GM23338 (cell line): ENCODE measurements around the gene PRSS50. TPM values are rescaled to one million over a fixed set of nuclear protein-coding genes. Genes with fewer than 3 reads are reported as not detected.

Experiments
- ATAC-seq: fragments of 200-7000 bp; cut with Tn5 transposase; 3 replicates; pipeline ENCODE4 v1.9.1; 2020
- DNase-seq: peaks from one replicate; pipeline ENCODE4 v3.0.0-alpha.2; 2015; ENCODE audit warnings: low spot score
- H2AFZ ChIP-seq: fragments of 200-600 bp; sonication (generic); 2 replicates; pipeline ENCODE4 v1.8.0; 2016; ENCODE audit warnings: antibody characterized with exemption, mild to moderate bottlenecking, moderate library complexity
- H3F3A ChIP-seq: fragments of 200-600 bp; sonication (generic); replicated peaks from 2 replicates; pipeline ENCODE4 v1.8.0; 2017; ENCODE audit warnings: antibody characterized with exemption, mixed run types, low read depth
- H3K27ac ChIP-seq: fragments of 200-600 bp; sonication (generic); 2 replicates; pipeline ENCODE4 v1.6.1; 2016; ENCODE audit warnings: low read depth
- H3K27me3 ChIP-seq: fragments of 200-600 bp; sonication (generic); 2 replicates; pipeline ENCODE4 v1.8.0; 2016; ENCODE audit warnings: mild to moderate bottlenecking, mixed run types, moderate library complexity; ENCODE audit not compliant: insufficient read depth
- H3K36me3 ChIP-seq: fragments of 200-600 bp; sonication (generic); 2 replicates; pipeline ENCODE4 v1.8.0; 2016; ENCODE audit warnings: mild to moderate bottlenecking; ENCODE audit not compliant: insufficient read depth
- H3K4me1 ChIP-seq: fragments of 200-600 bp; sonication (generic); 2 replicates; pipeline ENCODE4 v1.8.0; 2016; ENCODE audit warnings: mild to moderate bottlenecking, moderate library complexity; ENCODE audit not compliant: insufficient read depth
- H3K4me2 ChIP-seq: fragments of 200-600 bp; sonication (generic); 2 replicates; pipeline ENCODE4 v1.7.1; 2017; ENCODE audit warnings: mixed run types
- H3K4me3 ChIP-seq: fragments of 200-600 bp; sonication (generic); 2 replicates; pipeline ENCODE4 v1.6.1; 2016; ENCODE audit warnings: mixed run types
- H3K79me2 ChIP-seq: fragments of 200-600 bp; sonication (generic); replicated peaks from 2 replicates; pipeline ENCODE4 v1.8.0; 2017; ENCODE audit warnings: mild to moderate bottlenecking; ENCODE audit not compliant: insufficient read depth
- H3K9me2 ChIP-seq: fragments of 200-600 bp; sonication (generic); 2 replicates; pipeline ENCODE4 v1.8.0; 2017; ENCODE audit not compliant: insufficient read depth
- H4K20me1 ChIP-seq: fragments of 200-600 bp; sonication (generic); replicated peaks from 2 replicates; pipeline ENCODE4 v1.8.0; 2017; ENCODE audit warnings: mild to moderate bottlenecking; ENCODE audit not compliant: insufficient read depth
- H3K27ac Mint-ChIP-seq: 2 replicates; pipeline ENCODE4 v1.8.0; 2020; ENCODE audit warnings: inconsistent platforms, mild to moderate bottlenecking, moderate library complexity, mixed read lengths
- H3K27me3 Mint-ChIP-seq: 3 replicates; pipeline ENCODE4 v1.8.0; 2022; ENCODE audit warnings: low read depth, mild to moderate bottlenecking, moderate library complexity, mixed read lengths, inconsistent platforms; ENCODE audit not compliant: insufficient read depth, poor library complexity
- H3K36me3 Mint-ChIP-seq: 3 replicates; pipeline ENCODE4 v1.8.0; 2021; ENCODE audit warnings: low read depth, mild to moderate bottlenecking, inconsistent platforms, moderate library complexity, mixed read lengths
- H3K4me1 Mint-ChIP-seq: 3 replicates; pipeline ENCODE4 v1.8.0; 2020; ENCODE audit warnings: mild to moderate bottlenecking, inconsistent platforms, mixed read lengths
- H3K4me3 Mint-ChIP-seq: 3 replicates; pipeline ENCODE4 v1.8.0; 2021; ENCODE audit warnings: moderate library complexity, mild to moderate bottlenecking, inconsistent platforms, mixed read lengths
- H3K9me3 Mint-ChIP-seq: 3 replicates; pipeline ENCODE4 v1.8.0; 2020; ENCODE audit warnings: moderate library complexity, mild to moderate bottlenecking, inconsistent platforms, mixed read lengths
- CREB1 ChIP-seq: fragments of 250-450 bp; sonication (Bioruptor Pico); IDR thresholded peaks from 2 replicates; pipeline ENCODE4 v1.5.0; 2020; ENCODE audit warnings: low read depth, mild to moderate bottlenecking, moderate library complexity
- CTCF ChIP-seq, 2 experiments: fragments of 200-600 bp in 1 of 2; sonication (generic) in 1 of 2; conservative IDR thresholded peaks; 2 replicates each; pipeline versions ENCODE4 v1.5.1 to v1.6.1; 2016 to 2017; ENCODE audit warnings: antibody characterized with exemption in 2 of 2, low read depth in 2 of 2, mild to moderate bottlenecking in 2 of 2, moderate library complexity in 1 of 2
- ETS1 ChIP-seq: IDR thresholded peaks from 2 replicates; pipeline ENCODE4 v1.6.1; 2016; ENCODE audit warnings: antibody characterized with exemption
- EZH2 ChIP-seq: fragments of 200-600 bp; sonication (generic); IDR thresholded peaks from one replicate; pipeline ENCODE4 v1.8.0; 2017; ENCODE audit warnings: antibody characterized with exemption, mild to moderate bottlenecking, low read depth; ENCODE audit not compliant: unreplicated experiment
- EZH2phosphoT487 ChIP-seq: fragments of 200-600 bp; sonication (generic); IDR thresholded peaks from one replicate; pipeline ENCODE4 v1.8.1; 2018; ENCODE audit warnings: antibody characterized with exemption; ENCODE audit not compliant: unreplicated experiment
- JUNB ChIP-seq: IDR thresholded peaks from one replicate; pipeline ENCODE4 v1.6.1; 2016; ENCODE audit warnings: antibody characterized with exemption; ENCODE audit not compliant: unreplicated experiment
- NANOG ChIP-seq: IDR thresholded peaks from 2 replicates; pipeline ENCODE4 v1.6.1; 2016; ENCODE audit warnings: antibody characterized with exemption, borderline replicate concordance
- POLR2AphosphoS5 ChIP-seq: IDR thresholded peaks from 2 replicates; pipeline ENCODE4 v1.6.1; 2016; ENCODE audit warnings: antibody characterized with exemption, low read depth
- REST ChIP-seq: IDR thresholded peaks from one replicate; pipeline ENCODE4 v1.6.1; 2018; ENCODE audit warnings: antibody characterized with exemption; ENCODE audit not compliant: unreplicated experiment
- STAT1 ChIP-seq: IDR thresholded peaks from one replicate; pipeline ENCODE4 v1.6.1; 2016; ENCODE audit warnings: antibody characterized with exemption; ENCODE audit not compliant: unreplicated experiment
- ZNF114 ChIP-seq: fragments of 250-450 bp; sonication (Bioruptor Pico); IDR thresholded peaks from 2 replicates; pipeline ENCODE4 v1.5.0; 2020; ENCODE audit warnings: mild to moderate bottlenecking, moderate library complexity
- ZNF331 ChIP-seq: fragments of 250-450 bp; sonication (Bioruptor Pico); IDR thresholded peaks from 2 replicates; pipeline ENCODE4 v1.5.0; 2020; ENCODE audit warnings: low read depth, mild to moderate bottlenecking, moderate library complexity
- ZNF462 ChIP-seq: fragments of 250-450 bp; sonication (Bioruptor Pico); IDR thresholded peaks from 2 replicates; pipeline ENCODE4 v1.5.0; 2020; ENCODE audit warnings: mild to moderate bottlenecking, moderate library complexity
- polyA plus RNA-seq: library from polyadenylated mRNA; unstranded; fragments of >200 nt; fragmentation: Nextera tagmentation; extraction: Ambion mirVana; gene quantifications from 2 replicates; pipeline ENCODE4 v1.2.1, GENCODE V29; 2016
- total RNA-seq: library from RNA; depleted of rRNA; stranded (reverse); fragments of >200 nt; shearing (Covaris generic); gene quantifications from 2 replicates; pipeline ENCODE4 v1.2.3, GENCODE V29; 2014

Gene PRSS50
- total and polyA plus RNA-seq, 2 experiments from 2014 or later, result 0.60 to 1.5 TPM

GRCh38 chr3:46719735-46720271, 2.1 kb upstream of the PRSS50 start:
- Mint-ChIP-seq H3K4me1 (peaks cover 3% of the 10 kb centered on the region; the same call in 2 of the 3 replicates), H3K36me3 (no peaks in the 10 kb centered on the region), H3K4me3 (no peak overlapping the region), H3K27me3 (peaks cover 8% of the 10 kb centered on the region), H3K9me3 (no peaks in the 10 kb centered on the region), H3K27ac (no peak overlapping the region)
- no peak overlapping the region for H3K27ac ChIP-seq
- H3K36me3 ChIP-seq, result no peaks in the 10 kb centered on the region
- ATAC-seq, result no peak
- H3K9me2 ChIP-seq, result no peaks in the 10 kb centered on the region
- no peaks in the 10 kb centered on the region for H3K27me3 ChIP-seq
- no peak for TF ChIP-seq EZH2
- TF ChIP-seq POLR2AphosphoS5, result no peak
- TF ChIP-seq CTCF (conservative IDR thresholded peaks at IDR 0.05; ENCODE audit: low read depth in 2 of 2), result no peak
- TF ChIP-seq REST, result no peak
- TF ChIP-seq CREB1 (CRISPR knock-in tag), result no peak
- TF ChIP-seq NANOG, result no peak
- TF ChIP-seq ZNF331 (CRISPR knock-in tag), result no peak
- TF ChIP-seq ETS1, result no peak
- TF ChIP-seq JUNB, result no peak
- TF ChIP-seq STAT1, result no peak
- TF ChIP-seq ZNF462, result no peak
- no peak for TF ChIP-seq ZNF114 (CRISPR knock-in tag)
- TF ChIP-seq EZH2phosphoT487, result no peak
- no peak overlapping the region for H3K4me3 ChIP-seq
- no peak for DNase-seq
- H4K20me1 ChIP-seq, result no peaks in the 10 kb centered on the region
- no peak overlapping the region for H3K4me2 ChIP-seq
- H2AFZ ChIP-seq, result no peak overlapping the region
- no peaks in the 10 kb centered on the region for H3F3A ChIP-seq
- H3K79me2 ChIP-seq, result no peaks in the 10 kb centered on the region
- H3K4me1 ChIP-seq, result no peaks in the 10 kb centered on the region
